ENCODE results near the gene CD74.

The CD74 gene

DNA sequence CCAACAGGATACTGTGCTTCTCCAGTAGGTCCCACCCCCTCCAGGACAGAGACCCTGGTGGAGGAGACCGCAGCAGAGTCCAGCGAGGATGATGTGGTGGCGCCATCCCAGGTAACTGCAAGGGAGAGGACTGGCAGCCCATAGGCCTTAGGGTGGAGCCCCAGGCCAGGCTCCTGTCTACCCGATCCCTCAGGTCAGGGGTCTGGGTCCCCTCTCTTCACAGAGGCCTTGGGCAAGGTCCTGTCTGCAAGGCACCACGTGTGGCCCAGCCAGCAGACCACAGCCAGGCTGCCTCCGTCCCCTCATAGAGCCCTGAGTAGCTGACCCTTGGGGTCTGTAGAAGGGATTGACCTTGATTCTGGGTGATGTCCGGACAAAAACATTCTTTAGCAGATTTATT is 20.0 kb downstream of the CD74 start:
- TF ChIP-seq, protein P1, sequence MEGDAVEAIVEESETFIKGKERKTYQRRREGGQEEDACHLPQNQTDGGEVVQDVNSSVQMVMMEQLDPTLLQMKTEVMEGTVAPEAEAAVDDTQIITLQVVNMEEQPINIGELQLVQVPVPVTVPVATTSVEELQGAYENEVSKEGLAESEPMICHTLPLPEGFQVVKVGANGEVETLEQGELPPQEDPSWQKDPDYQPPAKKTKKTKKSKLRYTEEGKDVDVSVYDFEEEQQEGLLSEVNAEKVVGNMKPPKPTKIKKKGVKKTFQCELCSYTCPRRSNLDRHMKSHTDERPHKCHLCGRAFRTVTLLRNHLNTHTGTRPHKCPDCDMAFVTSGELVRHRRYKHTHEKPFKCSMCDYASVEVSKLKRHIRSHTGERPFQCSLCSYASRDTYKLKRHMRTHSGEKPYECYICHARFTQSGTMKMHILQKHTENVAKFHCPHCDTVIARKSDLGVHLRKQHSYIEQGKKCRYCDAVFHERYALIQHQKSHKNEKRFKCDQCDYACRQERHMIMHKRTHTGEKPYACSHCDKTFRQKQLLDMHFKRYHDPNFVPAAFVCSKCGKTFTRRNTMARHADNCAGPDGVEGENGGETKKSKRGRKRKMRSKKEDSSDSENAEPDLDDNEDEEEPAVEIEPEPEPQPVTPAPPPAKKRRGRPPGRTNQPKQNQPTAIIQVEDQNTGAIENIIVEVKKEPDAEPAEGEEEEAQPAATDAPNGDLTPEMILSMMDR (IDR thresholded peaks at IDR 0.05; ENCODE audit: borderline replicate concordance, control extremely low read depth, extremely low read depth, insufficient read depth, missing control alignments) = no peak
- no peak for DNase-seq (ENCODE audit: low spot score)
- in situ Hi-C loops (cut with MboI; ENCODE audit: low sequenced_read_pairs, unreplicated experiment) = no loop called here

DNA sequence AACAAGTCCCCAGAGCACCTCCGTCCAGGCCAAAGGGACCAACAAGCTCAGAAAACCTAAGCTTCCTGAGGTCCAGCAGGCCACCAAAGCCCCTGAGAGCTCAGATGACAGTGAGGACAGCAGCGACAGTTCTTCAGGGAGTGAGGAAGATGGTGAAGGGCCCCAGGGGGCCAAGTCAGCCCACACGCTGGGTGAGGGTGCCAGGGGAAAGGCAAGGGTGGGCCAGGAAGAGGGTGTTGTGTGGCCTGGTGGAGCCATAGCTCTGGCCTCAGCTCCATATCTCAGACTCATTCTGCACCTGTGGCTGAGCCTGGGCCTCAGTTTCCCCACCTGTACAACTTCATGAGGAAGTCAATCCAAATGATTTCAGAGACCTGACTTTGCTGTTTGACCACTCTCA is 20.7 kb downstream of the CD74 start:
- in situ Hi-C loops (cut with MboI; ENCODE audit: low sequenced_read_pairs, unreplicated experiment) = no loop called here

GRCh38 chr5:150391064-150391834 is 21.5 kb downstream of the CD74 start:
- in situ Hi-C loops (cut with MboI; ENCODE audit: low sequenced_read_pairs, unreplicated experiment) = no loop called here
- TF ChIP-seq, protein P1 (IDR thresholded peaks at IDR 0.05; ENCODE audit: borderline replicate concordance, control extremely low read depth, extremely low read depth, insufficient read depth, missing control alignments) = no peak
- no peak for DNase-seq (ENCODE audit: low spot score)

More for the DNA sequence above, 20.7 kb downstream of the CD74 start:
- TF ChIP-seq, protein P1 (IDR thresholded peaks at IDR 0.05; ENCODE audit: borderline replicate concordance, control extremely low read depth, extremely low read depth, insufficient read depth, missing control alignments) = no peak
- DNase-seq (ENCODE audit: low spot score) = no peak

DNA sequence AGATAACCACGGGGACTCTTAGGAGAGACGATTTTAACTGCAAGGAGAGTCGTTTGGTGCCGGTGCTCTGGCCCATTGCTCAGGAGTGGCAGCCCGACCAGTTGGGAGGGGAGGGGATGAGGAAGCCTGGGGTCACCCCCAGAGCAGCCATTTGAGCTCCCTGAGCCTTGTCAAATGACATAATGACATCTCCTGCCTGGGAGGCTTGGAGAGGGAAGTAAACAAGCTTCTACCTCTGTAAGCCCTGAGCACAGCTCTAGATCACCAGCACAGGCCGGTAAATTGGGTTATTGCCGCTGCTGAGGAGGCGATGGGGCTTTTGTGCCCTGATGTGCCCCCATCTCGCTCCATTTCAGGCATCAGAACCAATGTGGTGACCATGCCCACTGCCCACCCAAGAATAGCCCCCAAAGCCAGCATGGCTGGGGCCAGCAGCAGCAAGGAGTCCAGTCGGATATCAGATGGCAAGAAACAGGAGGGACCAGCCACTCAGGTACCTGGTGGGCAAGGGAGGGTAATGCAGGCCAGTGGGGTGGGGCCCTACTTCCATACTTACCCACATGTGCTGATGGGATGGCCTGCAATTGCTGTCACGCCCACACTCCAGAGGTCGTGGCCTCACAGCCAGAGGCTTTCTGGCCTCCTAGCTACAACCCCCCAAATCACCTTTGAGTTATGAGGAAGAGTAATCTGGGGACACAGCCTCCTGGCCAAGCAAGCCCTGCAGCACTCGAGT is 23.0 kb downstream of the CD74 start:
- TF ChIP-seq, protein P1 (IDR thresholded peaks at IDR 0.05; ENCODE audit: borderline replicate concordance, control extremely low read depth, extremely low read depth, insufficient read depth, missing control alignments) = no peak
- no peak for DNase-seq (ENCODE audit: low spot score)
- in situ Hi-C loops (cut with MboI; ENCODE audit: low sequenced_read_pairs, unreplicated experiment) = no loop called here

- DNase-seq (ENCODE audit: low spot score) = no peak
- TF ChIP-seq, protein P1 (IDR thresholded peaks at IDR 0.05; ENCODE audit: borderline replicate concordance, control extremely low read depth, extremely low read depth, insufficient read depth, missing control alignments) = no peak
- in situ Hi-C loops (cut with MboI; ENCODE audit: low sequenced_read_pairs, unreplicated experiment) = no loop called here
Observed at GRCh38 chr5:150386024-150386855, 26.5 kb downstream of the CD74 start.

- no peak for DNase-seq (ENCODE audit: low spot score)
- in situ Hi-C loops (cut with MboI; ENCODE audit: low sequenced_read_pairs, unreplicated experiment) = no loop called here
- TF ChIP-seq, protein P1 (IDR thresholded peaks at IDR 0.05; ENCODE audit: borderline replicate concordance, control extremely low read depth, extremely low read depth, insufficient read depth, missing control alignments) = no peak
Observed at GRCh38 chr5:150384701-150385100, 28.0 kb downstream of the CD74 start.

All from GM13976 (cell line).